ENCODE measurements around the gene TRAPPC5.

GRCh38 chr19:7646426-7646700 lies 34.3 kb upstream of the TRAPPC5 start:
- TF ChIP-seq FOXJ3 (CRISPR knock-in tag; IDR thresholded peaks at IDR 0.05; ENCODE audit: borderline replicate concordance) (no peak), TEAD4 (CRISPR knock-in tag; IDR thresholded peaks at IDR 0.05) (no peak)
